NCI-H1048 (cell line): ENCODE data around the gene ANKRD45.
"Not testable (repeated sequence)": the region's sequence is repeated elsewhere in the genome, so short reads cannot be mapped to it uniquely, and the experiment has no call there.

ENCODE experiments used
- DNase-seq: peaks from one replicate; lab custom pipeline; 2025; lab: John Stamatoyannopoulos, UW

ANKRD45 gene

GRCh38 chr1:173572201-173572873 lies 97.3 kb downstream of the ANKRD45 start:
- no peak for DNase-seq

- no peak for DNase-seq
These were observed 99.2 kb downstream of the ANKRD45 start for GRCh38 chr1:173570370-173571007.

GRCh38 chr1:173568483-173568882 lies 101.2 kb downstream of the ANKRD45 start:
- no peak for DNase-seq

GRCh38 chr1:173563846-173564245 lies 105.8 kb downstream of the ANKRD45 start:
- not testable (repeated sequence) for DNase-seq

- no peak for DNase-seq
These were observed 106.8 kb downstream of the ANKRD45 start for GRCh38 chr1:173562813-173563212.

- DNase-seq: no peak
These were observed 108.4 kb downstream of the ANKRD45 start for GRCh38 chr1:173561263-173561662.

- no peak for DNase-seq
These were observed 109.3 kb downstream of the ANKRD45 start for GRCh38 chr1:173560285-173560880.
